Kidney (tissue), 14 donors: ENCODE measurements around the gene LONP2. TPM values are rescaled to one million over a fixed set of nuclear protein-coding genes. Genes with fewer than 3 reads are reported as not detected.

Experiments
- DNase-seq, 5 donors: peaks; one replicate each; pipeline ENCODE4 v3.0.0-alpha.2; 2013 to 2020
- FAIRE-seq: peaks from 2 replicates; lab custom pipeline; 2012; peaks lifted over from hg19 to GRCh38; lab: Jason Lieb, UNC
- H3K27ac ChIP-seq, 2 donors: one replicate each; pipeline ENCODE4 v1.7.0; 2013; ENCODE audit warnings: low read depth in 2 of 2, low read length in 2 of 2, inconsistent platforms in 1 of 2
- H3K27me3 ChIP-seq: one replicate; pipeline ENCODE4 v1.7.1; 2013; ENCODE audit warnings: low read length, inconsistent platforms; ENCODE audit not compliant: control insufficient read depth, insufficient read depth
- H3K36me3 ChIP-seq, 3 donors: one replicate each; pipeline versions ENCODE4 v1.7.0 to v1.7.1; 2013; ENCODE audit warnings: low read length in 3 of 3, control low read depth in 1 of 3, inconsistent platforms in 1 of 3; ENCODE audit not compliant: insufficient read depth in 3 of 3, control insufficient read depth in 2 of 3
- H3K4me1 ChIP-seq, 3 donors: one replicate each; pipeline versions ENCODE4 v1.7.0 to v1.7.1; 2013; ENCODE audit warnings: low read length in 3 of 3, inconsistent platforms in 1 of 3, low read depth in 1 of 3; ENCODE audit not compliant: control insufficient read depth in 2 of 3, insufficient read depth in 2 of 3
- H3K4me3 ChIP-seq, 3 donors: one replicate each; pipeline versions ENCODE4 v1.7.0 to v1.8.1; 2013; ENCODE audit warnings: low read length in 3 of 3, control low read depth in 1 of 3, inconsistent platforms in 1 of 3
- H3K9ac ChIP-seq, 3 donors: one replicate each; pipeline versions ENCODE4 v1.7.0 to v1.7.1; 2013; ENCODE audit warnings: low read length in 3 of 3, control low read depth in 1 of 3, inconsistent platforms in 1 of 3
- H3K9me3 ChIP-seq, 3 donors: one replicate each; pipeline versions ENCODE4 v1.7.0 to v1.7.1; 2013; ENCODE audit warnings: low read length in 3 of 3, control low read depth in 1 of 3, inconsistent platforms in 1 of 3; ENCODE audit not compliant: control insufficient read depth in 2 of 3, insufficient read depth in 1 of 3
- CTCF ChIP-seq: IDR thresholded peaks from 3 replicates; pipeline ENCODE4 v1.5.1; 2012; ENCODE audit warnings: mild to moderate bottlenecking, moderate library complexity, borderline replicate concordance; ENCODE audit not compliant: insufficient read depth; ENCODE audit errors: extremely low read depth
- intact Hi-C: fragments of 100-400 bp; cut with DNase I; formaldehyde crosslinking; loops from one replicate; pipeline ENCODE4 v1.11.1; 2022
- polyA plus RNA-seq: library from polyadenylated mRNA; stranded (reverse); fragments of 350-450 nt; fragmentation: Illumina TruSeq; extraction: RNeasy Lipid Tissue Mini Kit (QIAGEN cat#74804); gene quantifications from one replicate; pipeline ENCODE4 v1.2.3, GENCODE V29; 2014; ENCODE audit warnings: low read depth, low replicate concordance; ENCODE audit not compliant: insufficient read depth
- total RNA-seq: library from RNA; stranded (reverse); fragmentation: NEBNext Ultra II Directional; extraction: Animal tissue kit (Norgen Biotek cat#: 25700); gene quantifications from one replicate; pipeline ENCODE4 v1.2.1, GENCODE V29; 2021
- donor health status: control.
- donor health status: control.
- donor health status: control.
- donor health status: control.
- donor health status: control.
- donor health status: DM: yes; HTN: yes; CAD: no.
- donor health status: Normal renal cell carcinoma (clear cell type).

Gene LONP2
- total and polyA plus RNA-seq, 2 donors from 2014 or later: 24.8 to 77.1 TPM

GRCh38 chr16:48383877-48384519, 139.9 kb downstream of the LONP2 start:
- Histone ChIP-seq H3K4me3 (peak overlapping the region; percentile 85 to 99 (median 94)), H3K27me3 (no peaks in the 10 kb centered on the region), H3K27ac (peak overlapping the region; percentile 86 to 95), H3K9ac (peak overlapping the region; percentile 52 to 98 (median 83)), H3K9me3 (no peaks in the 10 kb centered on the region), H3K4me1 (peaks cover 0 to 25% (median 19%) of the 10 kb centered on the region in 3 donors), H3K36me3 (no peaks in the 10 kb centered on the region)
- DNase-seq: peak in 4 of 5 donors; percentile 42 to 77 (median 67)
- TF ChIP-seq CTCF: no peak
- FAIRE-seq: no peak
- intact Hi-C loops: no loop called here

- no peak for TF ChIP-seq CTCF
- Histone ChIP-seq H3K4me1 (peaks cover 0 to 18% (median 12%) of the 10 kb centered on the region in 3 donors), H3K36me3 (no peaks in the 10 kb centered on the region), H3K9me3 (no peaks in the 10 kb centered on the region), H3K27me3 (no peaks in the 10 kb centered on the region), H3K9ac (peak overlapping the region; percentile 52 to 98 (median 83)), H3K4me3 (peak overlapping the region; percentile 85 to 99 (median 94)), H3K27ac (peak overlapping the region; percentile 97)
- DNase-seq (peak; percentile 60 to 89 (median 79)), FAIRE-seq (no peak)
- intact Hi-C loops: no loop called here
These were observed 140.6 kb downstream of the LONP2 start for GRCh38 chr16:48384520-48385252.

GRCh38 chr16:48385253-48386150, 141.4 kb downstream of the LONP2 start, which contains the start of gene SIAH1:
Gene SIAH1, minus strand, starts transcription at chr16:48385413. Its CDS starts 22,985 bp downstream, at chr16:48362428.
- intact Hi-C loops: no loop called here
- peak within 1 kb of the TSS; percentile 67 to 98 (median 83) for H3K9ac ChIP-seq
- H3K36me3 ChIP-seq: no peaks in the 10 kb centered on the region
- H3K27me3 ChIP-seq: no peaks in the 10 kb centered on the region
- TF ChIP-seq CTCF: no peak
- peak within 1 kb of the TSS; percentile 97 for H3K27ac ChIP-seq
- H3K4me3 ChIP-seq: peak within 1 kb of the TSS; percentile 85 to 99 (median 94)
- H3K4me1 ChIP-seq: peaks cover 0 to 14% (median 12%) of the 10 kb centered on the region in 3 donors
- DNase-seq: peak; percentile 91 to 95 (median 94)
- no peak for FAIRE-seq
- no peaks in the 10 kb centered on the region for H3K9me3 ChIP-seq
